ELF-1 (cell line): ENCODE results near the gene SLC25A25.
"Not testable (repeated sequence)": the region's sequence is repeated elsewhere in the genome, so short reads cannot be mapped to it uniquely, and the experiment has no call there.

ENCODE experiments used
- DNase-seq: peaks from one replicate; pipeline ENCODE4 v3.0.0-alpha.2; 2016; ENCODE audit warnings: low read depth, low spot score

SLC25A25 gene

GRCh38 chr9:128067645-128068385 is at the start of gene SLC25A25:
TSS of gene SLC25A25 (plus strand) at chr9:128068232. CDS start at chr9:128068320, 88 bp downstream.
- peak; percentile 100 for DNase-seq

GRCh38 chr9:128020692-128021091 is 47.3 kb upstream of the SLC25A25 start:
- DNase-seq = peak; percentile 83

GRCh38 chr9:128021098-128021497 is 46.9 kb upstream of the SLC25A25 start:
- no peak for DNase-seq

GRCh38 chr9:128022886-128023285 is 45.1 kb upstream of the SLC25A25 start:
- no peak for DNase-seq

GRCh38 chr9:128023671-128024070 is 44.4 kb upstream of the SLC25A25 start:
- not testable (repeated sequence) for DNase-seq

GRCh38 chr9:128024761-128025308 is 43.2 kb upstream of the SLC25A25 start:
- DNase-seq = no peak

GRCh38 chr9:128025736-128026135 is 42.3 kb upstream of the SLC25A25 start:
- no peak for DNase-seq

- DNase-seq = no peak
These were observed 41.7 kb upstream of the SLC25A25 start for GRCh38 chr9:128026255-128026772.

- peak; percentile 40 for DNase-seq
These were observed 41.1 kb upstream of the SLC25A25 start for GRCh38 chr9:128026773-128027541.

- DNase-seq = no peak
These were observed 40.3 kb upstream of the SLC25A25 start for GRCh38 chr9:128027705-128028104.

- DNase-seq = no peak
These were observed 34.4 kb upstream of the SLC25A25 start for GRCh38 chr9:128033609-128034008.

GRCh38 chr9:128034821-128035652 is 33.0 kb upstream of the SLC25A25 start:
- peak; percentile 95 for DNase-seq

GRCh38 chr9:128036522-128036921 is 31.5 kb upstream of the SLC25A25 start:
- DNase-seq = not testable (repeated sequence)

- not testable (repeated sequence) for DNase-seq
These were observed 27.2 kb upstream of the SLC25A25 start for GRCh38 chr9:128040783-128041182.

GRCh38 chr9:128042043-128042442 is 26.0 kb upstream of the SLC25A25 start:
- DNase-seq = peak; percentile 39

- DNase-seq = peak; percentile 56
These were observed 24.6 kb upstream of the SLC25A25 start for GRCh38 chr9:128043467-128043868.

GRCh38 chr9:128045409-128045808 is 22.6 kb upstream of the SLC25A25 start:
- not testable (repeated sequence) for DNase-seq

GRCh38 chr9:128045831-128046230 is 22.2 kb upstream of the SLC25A25 start:
- DNase-seq = no peak

GRCh38 chr9:128047231-128047630 is 20.8 kb upstream of the SLC25A25 start:
- no peak for DNase-seq

GRCh38 chr9:128048663-128049062 is 19.4 kb upstream of the SLC25A25 start:
- no peak for DNase-seq

- no peak for DNase-seq
These were observed 18.2 kb upstream of the SLC25A25 start for GRCh38 chr9:128049843-128050242.
